Type B pancreatic cell (in vitro differentiated cells): ENCODE data around the gene FLAD1. TPM values are rescaled to one million over a fixed set of nuclear protein-coding genes. Genes with fewer than 3 reads are reported as not detected.

Experiments used
- DNase-seq: peaks from one replicate; pipeline ENCODE4 v3.0.0; 2021; ENCODE audit warnings: mixed read lengths; ENCODE audit not compliant: unreplicated experiment; ENCODE audit errors: extremely low spot score
- H3K27ac Mint-ChIP-seq: 2 replicates; pipeline ENCODE4 v1.8.0; 2021; ENCODE audit warnings: mild to moderate bottlenecking, mixed read lengths
- H3K27me3 Mint-ChIP-seq: 2 replicates; pipeline ENCODE4 v1.8.0; 2021; ENCODE audit warnings: mixed read lengths
- H3K36me3 Mint-ChIP-seq: 2 replicates; pipeline ENCODE4 v1.8.0; 2021; ENCODE audit warnings: mixed read lengths
- H3K4me1 Mint-ChIP-seq: one replicate; pipeline ENCODE4 v1.8.0; 2021; ENCODE audit warnings: mixed read lengths; ENCODE audit not compliant: unreplicated experiment
- H3K4me3 Mint-ChIP-seq: 2 replicates; pipeline ENCODE4 v1.8.0; 2021; ENCODE audit warnings: mild to moderate bottlenecking, mixed read lengths
- H3K9me3 Mint-ChIP-seq: 2 replicates; pipeline ENCODE4 v1.8.0; 2021; ENCODE audit warnings: mixed read lengths
- CTCF ChIP-seq: fragments of 200-600 bp; sonication (generic); conservative IDR thresholded peaks from 2 replicates; pipeline ENCODE4 v1.5.0; 2021; ENCODE audit warnings: antibody characterized with exemption, mild to moderate bottlenecking
- total RNA-seq: library from RNA; stranded (reverse); gene quantifications from 2 replicates; pipeline ENCODE4 v1.2.1, GENCODE V29; 2021; ENCODE audit warnings: low replicate concordance

FLAD1 gene
- total RNA-seq, 1 donor from 2014 or later = 59.0 TPM

DNA sequence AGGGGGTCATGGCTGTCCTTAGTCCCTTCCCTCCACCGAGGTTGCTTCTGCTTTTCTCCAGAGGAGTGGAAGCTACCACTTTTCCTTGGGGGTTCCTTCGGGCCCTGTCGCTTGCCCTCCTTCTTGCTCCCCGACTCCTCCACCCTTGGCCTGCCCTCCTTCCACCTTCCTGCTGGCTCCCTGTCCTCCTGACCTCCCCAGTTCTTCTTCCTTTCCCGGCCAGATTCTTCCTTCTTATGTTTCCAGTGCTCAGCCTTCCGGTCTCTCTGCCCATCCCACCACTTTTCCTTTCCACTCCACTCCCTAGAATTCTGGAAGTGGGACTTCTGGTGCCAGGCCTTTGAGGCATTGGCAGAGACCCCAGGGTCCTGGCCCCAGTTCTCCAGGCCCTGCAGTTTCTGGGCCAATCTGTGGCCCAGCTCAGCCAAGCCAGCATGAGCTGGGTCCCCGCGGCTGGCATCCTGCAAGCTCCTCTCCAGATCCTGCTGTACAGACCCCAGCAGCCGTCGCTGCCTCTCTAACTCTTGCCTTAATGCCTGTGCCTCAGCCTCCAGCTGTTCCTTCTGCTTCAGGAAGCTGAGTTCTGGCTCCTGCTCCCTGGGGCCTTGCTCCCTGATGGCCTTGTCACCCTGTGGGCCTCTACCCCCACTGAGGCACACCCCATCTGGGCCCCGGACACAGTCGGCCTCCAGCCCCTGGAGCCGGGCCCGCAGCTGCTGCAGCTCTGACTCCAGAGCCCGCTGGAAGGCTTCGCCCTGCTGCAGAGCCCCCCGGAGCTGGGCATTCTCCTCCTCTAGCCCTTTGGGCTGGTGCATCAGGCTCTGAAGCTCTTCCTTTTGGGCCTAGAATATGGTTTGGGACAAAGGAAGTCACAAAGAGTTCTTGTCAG lies 36.9 kb upstream of the FLAD1 start:
- no peak overlapping the region for H3K27ac Mint-ChIP-seq
- no peaks in the 10 kb centered on the region for H3K9me3 Mint-ChIP-seq
- peaks cover 11% of the 10 kb centered on the region for H3K36me3 Mint-ChIP-seq
- no peaks in the 10 kb centered on the region for H3K27me3 Mint-ChIP-seq
- no peak overlapping the region for H3K4me3 Mint-ChIP-seq
- peaks cover 11% of the 10 kb centered on the region for H3K4me1 Mint-ChIP-seq
- TF ChIP-seq CTCF = no peak
- no peak for DNase-seq

DNA sequence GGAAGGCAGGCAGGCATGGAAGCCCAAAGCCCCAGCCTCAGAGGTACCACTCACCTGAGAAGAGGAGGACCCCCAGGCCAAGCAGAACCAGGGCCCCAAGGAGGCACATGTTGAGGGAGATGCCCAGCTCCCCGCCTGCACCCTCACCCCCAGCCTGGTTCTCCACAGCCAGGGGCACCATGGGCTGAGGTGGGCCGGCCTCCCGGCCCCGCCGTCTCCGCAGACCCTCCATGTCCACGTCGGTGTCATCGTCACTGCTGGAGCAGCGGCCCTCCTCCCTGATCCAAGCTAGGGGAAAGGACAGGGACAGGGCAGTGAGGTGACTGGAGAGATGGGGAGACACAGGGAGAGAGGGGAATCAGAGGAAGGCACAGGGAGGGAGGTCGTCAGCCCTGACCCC lies 35.1 kb upstream of the FLAD1 start:
- no peaks in the 10 kb centered on the region for H3K9me3 Mint-ChIP-seq
- H3K27me3 Mint-ChIP-seq = no peaks in the 10 kb centered on the region
- H3K27ac Mint-ChIP-seq = no peak overlapping the region
- no peak overlapping the region for H3K4me3 Mint-ChIP-seq
- no peak for TF ChIP-seq CTCF
- H3K4me1 Mint-ChIP-seq = peaks cover 19% of the 10 kb centered on the region
- H3K36me3 Mint-ChIP-seq = peaks cover 11% of the 10 kb centered on the region
- no peak for DNase-seq

GRCh38 chr1:154951901-154952657 lies 31.1 kb upstream of the FLAD1 start:
- Mint-ChIP-seq H3K36me3 (peaks cover 6% of the 10 kb centered on the region), H3K4me3 (peak overlapping the region; percentile 31), H3K4me1 (peaks cover 46% of the 10 kb centered on the region), H3K27ac (peak overlapping the region; percentile 39), H3K9me3 (no peaks in the 10 kb centered on the region), H3K27me3 (no peaks in the 10 kb centered on the region)
- no peak for DNase-seq
- no peak for TF ChIP-seq CTCF

- peak overlapping the region; percentile 31 for H3K4me3 Mint-ChIP-seq
- peak overlapping the region; percentile 39 for H3K27ac Mint-ChIP-seq
- H3K27me3 Mint-ChIP-seq = no peaks in the 10 kb centered on the region
- H3K36me3 Mint-ChIP-seq = peaks cover 9% of the 10 kb centered on the region
- TF ChIP-seq CTCF = no peak
- DNase-seq = no peak
- no peaks in the 10 kb centered on the region for H3K9me3 Mint-ChIP-seq
- H3K4me1 Mint-ChIP-seq = peaks cover 52% of the 10 kb centered on the region
Observed at GRCh38 chr1:154952664-154953063, 30.5 kb upstream of the FLAD1 start.

- Mint-ChIP-seq H3K4me1 (peaks cover 53% of the 10 kb centered on the region), H3K27ac (peak overlapping the region; percentile 56), H3K4me3 (no peak overlapping the region), H3K27me3 (no peaks in the 10 kb centered on the region), H3K36me3 (peaks cover 9% of the 10 kb centered on the region), H3K9me3 (no peaks in the 10 kb centered on the region)
- TF ChIP-seq CTCF = no peak
- no peak for DNase-seq
Observed at GRCh38 chr1:154953611-154954038, 29.5 kb upstream of the FLAD1 start.
